Measurements from ENCODE around the gene ALDOC.

GRCh38 chr17:28547623-28548416, 28.9 kb downstream of the ALDOC start:
- TF ChIP-seq CTCF (conservative IDR thresholded peaks at IDR 0.05; ENCODE audit: low read length) (peak; percentile 98), EZH2phosphoT487 (IDR thresholded peaks at IDR 0.05; ENCODE audit: borderline replicate concordance) (no peak)

Data from Loucy (cell line).